ENCODE measurements around the gene MAPK8.

GRCh38 chr10:48288661-48289060 lies 17.8 kb upstream of the MAPK8 start:
- no peak for TF ChIP-seq EZH2phosphoT487 (IDR thresholded peaks at IDR 0.05; ENCODE audit: borderline replicate concordance, low read depth, low read length)
- TF ChIP-seq CTCF (conservative IDR thresholded peaks at IDR 0.05; ENCODE audit: low read length): no peak

All from OCI-LY7 (cell line).